Parathyroid adenoma (tissue), 2 donors: ENCODE data around the gene ST14.

Experiments used
- H2AFZ ChIP-seq: fragments of 300-600 bp; sonication (generic); one replicate; pipeline ENCODE4 v1.7.0; 2017; ENCODE audit warnings: antibody characterized with exemption, mild to moderate bottlenecking
- H3K27ac ChIP-seq: fragments of 300-600 bp; sonication (generic); one replicate; pipeline ENCODE4 v1.7.0; 2017
- H3K27me3 ChIP-seq: fragments of 300-600 bp; sonication (generic); one replicate; pipeline ENCODE4 v1.7.0; 2017; ENCODE audit warnings: low read length; ENCODE audit not compliant: control insufficient read depth, insufficient read depth
- H3K36me3 ChIP-seq: fragments of 300-600 bp; sonication (generic); one replicate; pipeline ENCODE4 v1.7.0; 2017; ENCODE audit warnings: low read length; ENCODE audit not compliant: control insufficient read depth, insufficient read depth
- H3K4me1 ChIP-seq: fragments of 300-600 bp; sonication (generic); one replicate; pipeline ENCODE4 v1.7.0; 2017; ENCODE audit warnings: control low read depth
- H3K4me2 ChIP-seq: fragments of 300-600 bp; sonication (generic); one replicate; pipeline ENCODE4 v1.7.0; 2017; ENCODE audit warnings: low read length
- H3K4me3 ChIP-seq: fragments of 300-600 bp; sonication (generic); one replicate; pipeline ENCODE4 v1.7.0; 2017; ENCODE audit warnings: low read depth, low read length
- H3K79me2 ChIP-seq: fragments of 300-600 bp; sonication (generic); one replicate; pipeline ENCODE4 v1.7.0; 2017; ENCODE audit warnings: control low read depth
- H3K9ac ChIP-seq: fragments of 300-600 bp; sonication (generic); one replicate; pipeline ENCODE4 v1.7.0; 2017; ENCODE audit warnings: mild to moderate bottlenecking
- H3K9me3 ChIP-seq: fragments of 300-600 bp; sonication (generic); one replicate; pipeline ENCODE4 v1.7.0; 2017; ENCODE audit warnings: low read length; ENCODE audit not compliant: control insufficient read depth
- TF ChIP-seq, protein P1 (sequence below): fragments of 300-600 bp; sonication (generic); IDR thresholded peaks from one replicate; pipeline ENCODE4 v1.7.0; 2017; ENCODE audit warnings: antibody characterized with exemption, mild to moderate bottlenecking
- donor health status: primary hyperparathyroidism.

ST14 gene

DNA sequence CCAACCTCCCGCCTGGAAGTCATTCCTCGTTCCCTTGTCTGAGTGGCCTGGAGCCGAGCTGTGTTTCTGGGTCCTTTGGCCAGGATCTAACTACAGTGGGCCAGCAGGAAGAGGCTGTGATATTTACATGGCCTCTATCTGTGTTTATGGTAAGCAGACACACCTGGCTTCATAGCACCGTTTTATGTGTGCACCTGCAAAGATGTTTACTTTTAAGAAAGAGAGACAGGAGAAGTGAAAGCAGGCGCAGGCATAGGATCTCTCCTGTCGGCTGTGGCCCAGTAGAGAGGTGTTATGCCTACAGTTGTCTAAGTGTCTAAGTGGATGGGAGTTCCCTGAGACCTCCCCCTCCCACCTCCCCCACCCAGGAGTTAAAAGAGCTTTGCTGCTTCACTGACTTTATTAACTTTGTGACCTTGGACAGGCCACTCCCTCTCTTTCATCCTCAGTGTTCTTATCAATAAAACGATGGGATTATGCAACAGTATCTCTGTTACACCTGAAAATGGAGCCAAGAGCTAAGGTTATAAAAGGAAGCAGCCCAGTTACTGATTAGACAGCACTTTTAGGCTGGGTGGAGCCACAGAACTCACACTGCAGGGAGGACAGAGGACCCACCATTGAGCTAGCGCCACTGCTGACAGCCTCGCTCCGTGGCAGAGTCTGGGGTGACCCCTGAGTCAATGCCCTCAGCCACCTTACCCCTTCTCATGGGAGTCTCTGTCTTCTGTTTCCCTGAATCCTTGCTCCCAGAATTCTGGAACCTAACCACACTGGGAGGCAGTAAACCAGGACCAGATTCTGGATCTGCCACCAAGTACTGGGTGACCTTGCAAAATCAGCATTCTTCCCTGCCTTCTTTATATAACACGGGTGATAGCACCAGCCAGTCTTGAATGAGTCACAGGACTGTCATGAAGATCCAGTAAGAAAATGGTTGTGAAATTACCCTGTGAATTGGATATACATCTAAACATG is 22.0 kb downstream of the ST14 start:
- peaks cover 30% of the 10 kb centered on the region for H3K4me1 ChIP-seq
- no peaks in the 10 kb centered on the region for H3K36me3 ChIP-seq
- TF ChIP-seq, protein P1, sequence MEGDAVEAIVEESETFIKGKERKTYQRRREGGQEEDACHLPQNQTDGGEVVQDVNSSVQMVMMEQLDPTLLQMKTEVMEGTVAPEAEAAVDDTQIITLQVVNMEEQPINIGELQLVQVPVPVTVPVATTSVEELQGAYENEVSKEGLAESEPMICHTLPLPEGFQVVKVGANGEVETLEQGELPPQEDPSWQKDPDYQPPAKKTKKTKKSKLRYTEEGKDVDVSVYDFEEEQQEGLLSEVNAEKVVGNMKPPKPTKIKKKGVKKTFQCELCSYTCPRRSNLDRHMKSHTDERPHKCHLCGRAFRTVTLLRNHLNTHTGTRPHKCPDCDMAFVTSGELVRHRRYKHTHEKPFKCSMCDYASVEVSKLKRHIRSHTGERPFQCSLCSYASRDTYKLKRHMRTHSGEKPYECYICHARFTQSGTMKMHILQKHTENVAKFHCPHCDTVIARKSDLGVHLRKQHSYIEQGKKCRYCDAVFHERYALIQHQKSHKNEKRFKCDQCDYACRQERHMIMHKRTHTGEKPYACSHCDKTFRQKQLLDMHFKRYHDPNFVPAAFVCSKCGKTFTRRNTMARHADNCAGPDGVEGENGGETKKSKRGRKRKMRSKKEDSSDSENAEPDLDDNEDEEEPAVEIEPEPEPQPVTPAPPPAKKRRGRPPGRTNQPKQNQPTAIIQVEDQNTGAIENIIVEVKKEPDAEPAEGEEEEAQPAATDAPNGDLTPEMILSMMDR = no peak
- H3K9me3 ChIP-seq = no peaks in the 10 kb centered on the region
- H3K27me3 ChIP-seq = no peaks in the 10 kb centered on the region
- peak overlapping the region; percentile 68 for H2AFZ ChIP-seq
- H3K4me3 ChIP-seq = peak overlapping the region; percentile 29
- H3K79me2 ChIP-seq = peaks cover 2% of the 10 kb centered on the region
- H3K9ac ChIP-seq = no peak overlapping the region
- peak overlapping the region; percentile 65 for H3K4me2 ChIP-seq
- H3K27ac ChIP-seq = peak overlapping the region; percentile 91

DNA sequence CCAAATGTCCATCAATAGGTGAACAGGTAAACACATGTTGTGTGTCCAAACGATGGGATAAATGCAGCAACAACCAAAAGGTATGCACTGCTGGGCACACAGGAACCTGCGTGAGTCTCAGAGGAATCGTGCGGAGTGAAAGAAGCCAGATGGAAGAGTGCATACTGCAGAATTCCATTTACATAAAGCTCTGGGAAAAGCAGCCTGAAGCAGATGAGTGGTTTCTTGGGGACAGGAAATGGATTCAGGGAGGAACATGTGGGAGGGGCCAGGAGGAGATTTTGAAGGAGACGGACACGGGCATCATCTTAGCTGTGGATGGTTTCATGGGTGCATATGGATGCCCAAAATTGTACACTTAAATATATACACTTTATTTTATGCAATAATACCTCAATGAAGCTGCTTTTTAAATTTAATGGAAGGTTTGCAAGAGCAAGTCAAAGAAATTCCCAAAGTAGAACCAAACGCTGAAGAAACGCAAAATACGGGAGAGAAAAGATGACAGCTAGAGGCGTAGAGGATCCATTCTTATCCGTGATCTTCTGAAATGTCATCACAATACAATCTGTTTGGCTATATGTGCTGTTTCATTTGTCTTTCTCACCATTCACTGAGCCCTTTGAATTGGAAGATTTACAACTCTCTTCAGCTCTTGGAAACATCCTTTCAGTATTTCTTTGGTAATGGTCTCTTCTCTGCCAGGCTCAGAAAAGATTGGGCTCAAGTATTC is 24.5 kb downstream of the ST14 start:
- no peak overlapping the region for H3K27ac ChIP-seq
- TF ChIP-seq, protein P1 = no peak
- H2AFZ ChIP-seq = no peak overlapping the region
- H3K4me3 ChIP-seq = no peak overlapping the region
- peaks cover 20% of the 10 kb centered on the region for H3K4me1 ChIP-seq
- H3K9ac ChIP-seq = no peak overlapping the region
- H3K79me2 ChIP-seq = peaks cover 7% of the 10 kb centered on the region
- no peaks in the 10 kb centered on the region for H3K9me3 ChIP-seq
- no peak overlapping the region for H3K4me2 ChIP-seq
- H3K36me3 ChIP-seq = no peaks in the 10 kb centered on the region
- H3K27me3 ChIP-seq = no peaks in the 10 kb centered on the region

DNA sequence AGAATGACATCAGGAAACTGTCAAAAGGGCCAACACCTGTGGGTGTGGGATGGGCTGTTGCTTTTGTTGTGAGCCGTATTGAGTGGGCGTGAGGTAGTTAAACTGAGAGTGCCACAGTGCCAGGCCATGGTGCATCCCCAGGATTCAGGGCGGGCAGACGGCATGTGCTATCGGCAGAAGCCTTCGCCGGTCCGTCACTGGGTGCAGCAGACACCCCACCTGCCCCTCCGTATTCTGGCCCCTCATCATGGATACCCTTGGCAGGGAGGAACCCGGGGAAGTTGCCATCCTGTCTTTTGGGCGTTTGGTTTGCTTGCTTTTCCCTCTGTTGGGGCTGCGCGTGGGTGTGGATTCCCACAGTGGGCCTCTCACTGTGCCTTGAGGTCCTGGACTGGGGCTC is 27.5 kb downstream of the ST14 start:
- TF ChIP-seq, protein P1 = no peak
- H2AFZ ChIP-seq = no peak overlapping the region
- H3K27ac ChIP-seq = no peak overlapping the region
- no peak overlapping the region for H3K4me2 ChIP-seq
- H3K9ac ChIP-seq = no peak overlapping the region
- H3K4me3 ChIP-seq = no peak overlapping the region
- H3K27me3 ChIP-seq = no peaks in the 10 kb centered on the region
- peaks cover 3% of the 10 kb centered on the region for H3K4me1 ChIP-seq
- no peaks in the 10 kb centered on the region for H3K9me3 ChIP-seq
- peaks cover 7% of the 10 kb centered on the region for H3K79me2 ChIP-seq
- no peaks in the 10 kb centered on the region for H3K36me3 ChIP-seq

DNA sequence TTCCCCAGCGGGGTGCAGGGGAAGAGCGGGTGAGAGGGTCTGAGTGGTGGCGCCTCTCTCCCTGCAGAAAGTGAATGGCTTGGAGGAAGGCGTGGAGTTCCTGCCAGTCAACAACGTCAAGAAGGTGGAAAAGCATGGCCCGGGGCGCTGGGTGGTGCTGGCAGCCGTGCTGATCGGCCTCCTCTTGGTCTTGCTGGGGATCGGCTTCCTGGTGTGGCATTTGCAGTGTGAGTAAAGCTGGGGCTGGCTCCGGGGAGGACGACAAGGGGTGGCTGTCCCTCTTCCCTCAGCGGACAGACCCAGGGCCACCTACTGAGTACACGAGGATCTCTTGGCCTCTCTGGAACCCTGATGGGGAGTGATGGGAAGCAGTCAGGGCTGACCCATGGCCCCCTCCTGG is 28.5 kb downstream of the ST14 start:
- Histone ChIP-seq H2AFZ (no peak overlapping the region), H3K27ac (no peak overlapping the region), H3K4me2 (no peak overlapping the region), H3K4me3 (no peak overlapping the region), H3K79me2 (peaks cover 7% of the 10 kb centered on the region), H3K36me3 (no peaks in the 10 kb centered on the region), H3K9ac (no peak overlapping the region), H3K9me3 (no peaks in the 10 kb centered on the region), H3K27me3 (no peaks in the 10 kb centered on the region), H3K4me1 (no peaks in the 10 kb centered on the region)
- TF ChIP-seq, protein P1 = no peak
